ENCODE data around the gene NFE2. TPM values are rescaled to one million over a fixed set of nuclear protein-coding genes. Genes with fewer than 3 reads are reported as not detected.
A peak's percentile ranks its signal among the peaks of the same experiment; 100 is the strongest.

Gene NFE2
- total RNA-seq, 3 donors from 2014 or later = 0.15 to 0.48 (median 0.33) TPM

DNA sequence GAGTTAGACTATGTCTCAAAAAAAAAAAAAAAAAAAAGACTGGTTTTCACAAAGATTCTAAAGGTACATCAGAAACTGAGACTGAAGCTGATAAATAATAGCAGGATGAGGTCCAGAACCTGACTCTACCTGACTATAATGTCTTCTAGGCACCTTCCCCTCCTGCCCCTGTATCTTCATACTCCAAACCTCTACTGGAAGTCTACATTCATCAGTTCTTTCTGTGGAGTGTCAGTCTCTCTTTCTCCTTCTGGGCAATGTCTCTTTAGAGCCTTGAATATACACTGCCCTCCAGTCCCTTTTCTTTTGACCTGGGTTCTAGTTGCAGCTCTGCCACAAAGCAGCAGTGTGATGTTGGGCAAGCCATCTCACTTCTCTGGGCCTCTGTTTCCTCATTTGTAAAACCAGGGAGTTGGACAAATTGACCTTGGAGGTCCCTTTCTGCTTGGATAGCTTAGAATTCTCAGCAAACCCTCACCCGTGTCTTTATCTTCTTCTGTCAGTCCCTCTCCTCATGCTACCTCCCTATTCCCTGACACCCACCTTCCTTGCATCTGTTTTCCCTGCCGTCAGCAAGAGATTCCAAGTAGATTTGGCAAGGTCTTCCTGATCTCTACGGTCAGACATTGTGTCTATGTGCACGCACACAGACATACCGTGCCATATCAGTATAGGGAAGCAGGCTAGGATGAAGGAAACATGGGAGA is 4.3 kb downstream of the NFE2 start:
- Histone ChIP-seq H3K27ac (no peak overlapping the region), H3K4me3 (no peak overlapping the region), H3K4me1 (peaks cover 0 to 3% of the 10 kb centered on the region in 2 donors), H3K27me3 (no peaks in the 10 kb centered on the region), H3K9me3 (no peaks in the 10 kb centered on the region), H3K36me3 (no peaks in the 10 kb centered on the region)
- DNase-seq (ENCODE audit: low spot score in 2 of 2) = no peak
- TF ChIP-seq POLR2A (IDR thresholded peaks at IDR 0.05) = no peak
- TF ChIP-seq, protein P1, sequence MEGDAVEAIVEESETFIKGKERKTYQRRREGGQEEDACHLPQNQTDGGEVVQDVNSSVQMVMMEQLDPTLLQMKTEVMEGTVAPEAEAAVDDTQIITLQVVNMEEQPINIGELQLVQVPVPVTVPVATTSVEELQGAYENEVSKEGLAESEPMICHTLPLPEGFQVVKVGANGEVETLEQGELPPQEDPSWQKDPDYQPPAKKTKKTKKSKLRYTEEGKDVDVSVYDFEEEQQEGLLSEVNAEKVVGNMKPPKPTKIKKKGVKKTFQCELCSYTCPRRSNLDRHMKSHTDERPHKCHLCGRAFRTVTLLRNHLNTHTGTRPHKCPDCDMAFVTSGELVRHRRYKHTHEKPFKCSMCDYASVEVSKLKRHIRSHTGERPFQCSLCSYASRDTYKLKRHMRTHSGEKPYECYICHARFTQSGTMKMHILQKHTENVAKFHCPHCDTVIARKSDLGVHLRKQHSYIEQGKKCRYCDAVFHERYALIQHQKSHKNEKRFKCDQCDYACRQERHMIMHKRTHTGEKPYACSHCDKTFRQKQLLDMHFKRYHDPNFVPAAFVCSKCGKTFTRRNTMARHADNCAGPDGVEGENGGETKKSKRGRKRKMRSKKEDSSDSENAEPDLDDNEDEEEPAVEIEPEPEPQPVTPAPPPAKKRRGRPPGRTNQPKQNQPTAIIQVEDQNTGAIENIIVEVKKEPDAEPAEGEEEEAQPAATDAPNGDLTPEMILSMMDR (IDR thresholded peaks at IDR 0.05) = no peak
- TF ChIP-seq POLR2AphosphoS5 (IDR thresholded peaks at IDR 0.05) = no peak
- intact Hi-C loops (cut with DNase I; ENCODE audit: low total_unique reads) = no loop called here

DNA sequence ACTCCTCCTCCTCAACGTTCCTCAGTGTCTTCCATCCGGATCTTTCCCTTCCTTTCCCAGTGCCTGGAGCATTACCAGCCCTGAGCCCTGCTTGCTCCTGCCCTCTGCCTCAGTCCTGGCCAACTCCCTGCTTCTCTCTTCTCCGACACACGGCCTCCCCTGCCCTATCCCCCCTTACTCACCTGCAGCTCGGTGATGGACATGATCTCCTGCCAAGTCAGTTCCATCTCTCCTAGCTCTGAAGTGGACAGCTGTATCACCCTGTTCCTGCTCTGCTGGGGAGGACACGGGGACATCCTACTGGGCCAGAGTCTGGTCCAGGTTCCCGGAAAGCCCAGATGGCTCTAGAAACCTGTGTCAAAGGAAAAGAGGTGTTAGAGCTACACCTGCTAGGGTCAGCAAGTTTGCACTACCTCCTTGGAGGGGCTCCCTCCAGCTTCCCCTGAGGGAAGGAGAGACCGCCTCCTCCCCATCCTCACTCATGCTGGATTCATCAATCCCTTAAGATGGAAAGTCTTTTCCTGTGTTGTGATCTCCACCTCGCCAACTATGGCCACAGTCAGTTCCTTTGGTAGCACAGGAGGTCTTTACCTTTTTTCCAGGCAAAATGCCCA is 5.8 kb downstream of the NFE2 start:
- intact Hi-C loops (cut with DNase I; ENCODE audit: low total_unique reads) = no loop called here
- TF ChIP-seq POLR2A (IDR thresholded peaks at IDR 0.05) (no peak), POLR2AphosphoS5 (IDR thresholded peaks at IDR 0.05) (no peak)
- TF ChIP-seq, protein P1 (IDR thresholded peaks at IDR 0.05) = no peak
- H3K9me3 ChIP-seq = no peaks in the 10 kb centered on the region
- no peak overlapping the region for H3K27ac ChIP-seq
- DNase-seq (ENCODE audit: low spot score in 2 of 2) = no peak
- no peaks in the 10 kb centered on the region for H3K27me3 ChIP-seq
- H3K4me1 ChIP-seq = no peaks in the 10 kb centered on the region
- no peaks in the 10 kb centered on the region for H3K36me3 ChIP-seq
- no peak overlapping the region for H3K4me3 ChIP-seq

DNA sequence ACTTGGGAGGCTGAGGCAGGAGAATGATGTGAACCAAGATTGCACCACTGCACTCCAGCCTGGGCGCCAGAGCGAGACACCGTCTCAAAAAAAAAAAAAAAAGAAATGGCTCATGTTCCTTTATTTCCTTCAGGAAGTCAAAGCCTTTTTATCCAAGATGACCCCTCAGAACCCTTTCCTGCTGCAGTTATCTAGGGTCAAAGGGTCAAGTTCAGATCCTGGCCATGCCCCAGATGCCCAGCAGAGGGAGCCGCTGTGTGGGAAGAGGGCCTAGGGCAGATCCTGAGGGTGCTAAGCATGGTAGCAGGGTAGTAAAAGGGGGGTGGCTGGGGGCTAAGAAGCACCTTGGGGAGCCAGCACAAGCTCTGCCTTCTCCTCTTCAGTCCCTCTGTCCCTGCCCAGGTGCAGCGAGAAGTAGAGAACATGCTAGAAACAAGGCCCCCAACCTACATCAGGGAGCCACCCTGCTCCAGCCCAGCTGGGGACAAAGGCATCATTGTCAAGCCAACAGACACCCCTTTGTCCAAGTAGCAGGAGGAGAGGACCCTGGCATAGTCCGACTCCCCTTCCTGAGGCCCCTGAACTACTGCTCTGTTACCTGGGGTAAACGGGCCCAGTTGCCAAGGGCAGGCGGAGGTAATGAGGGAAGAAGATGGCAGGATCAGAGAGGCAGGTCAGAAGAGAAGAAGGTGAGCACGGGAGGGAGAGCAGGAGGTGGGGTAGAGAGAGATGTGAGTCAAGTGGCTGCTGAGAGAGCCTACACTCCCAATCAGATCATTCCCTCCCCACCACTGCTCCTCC is 6.5 kb downstream of the NFE2 start:
- intact Hi-C loops (cut with DNase I; ENCODE audit: low total_unique reads) = no loop called here
- no peak for DNase-seq (ENCODE audit: low spot score in 2 of 2)
- TF ChIP-seq, protein P1 (IDR thresholded peaks at IDR 0.05) = peak; percentile 46 to 64 (median 52)
- TF ChIP-seq POLR2AphosphoS5 (IDR thresholded peaks at IDR 0.05) (no peak), POLR2A (IDR thresholded peaks at IDR 0.05) (no peak)
- no peak overlapping the region for H3K27ac ChIP-seq
- no peaks in the 10 kb centered on the region for H3K9me3 ChIP-seq
- H3K27me3 ChIP-seq = no peaks in the 10 kb centered on the region
- no peaks in the 10 kb centered on the region for H3K36me3 ChIP-seq
- H3K4me3 ChIP-seq = no peak overlapping the region
- H3K4me1 ChIP-seq = no peaks in the 10 kb centered on the region

DNA sequence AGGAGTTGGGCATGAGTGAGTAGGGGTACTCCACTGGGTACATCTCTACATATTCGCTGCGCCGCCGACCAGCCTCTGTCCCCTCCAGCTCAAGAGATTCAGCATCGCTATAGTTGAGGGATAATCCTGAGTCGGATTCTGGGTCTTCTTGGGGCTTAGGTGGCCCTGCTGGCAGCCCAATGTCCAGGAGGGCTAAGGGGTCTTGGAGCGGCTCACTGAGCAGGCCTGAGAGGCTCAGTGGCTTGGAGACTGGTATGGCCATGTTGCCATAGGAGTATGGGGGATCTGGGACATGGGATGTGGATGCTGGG is 7.9 kb downstream of the NFE2 start:
- no peak overlapping the region for H3K4me3 ChIP-seq
- no peak for DNase-seq (ENCODE audit: low spot score in 2 of 2)
- intact Hi-C loops (cut with DNase I; ENCODE audit: low total_unique reads) = no loop called here
- no peaks in the 10 kb centered on the region for H3K4me1 ChIP-seq
- no peaks in the 10 kb centered on the region for H3K36me3 ChIP-seq
- H3K27me3 ChIP-seq = no peaks in the 10 kb centered on the region
- TF ChIP-seq POLR2AphosphoS5 (IDR thresholded peaks at IDR 0.05) (no peak), POLR2A (IDR thresholded peaks at IDR 0.05) (no peak)
- TF ChIP-seq, protein P1 (IDR thresholded peaks at IDR 0.05) = no peak
- H3K9me3 ChIP-seq = no peaks in the 10 kb centered on the region
- H3K27ac ChIP-seq = no peak overlapping the region
